A549 (cell line): ENCODE results near the gene POLE4. TPM values are rescaled to one million over a fixed set of nuclear protein-coding genes. Genes with fewer than 3 reads are reported as not detected.

Source experiments
- ATAC-seq, 2 experiments: fragments of 200-7000 bp in 1 of 2; fragments of >200 bp in 1 of 2; cut with Nextera tagmentation in 1 of 2; cut with Tn5 transposase in 1 of 2; 3 replicates each; pipeline versions ENCODE4 v1.8.0 to v1.9.1; 2018 to 2020; ENCODE audit warnings: mild to moderate bottlenecking in 1 of 2, moderate library complexity in 1 of 2
- CTCF ChIA-PET: fragments of 300-600 bp; sonication (Branson Sonifier 250); formaldehyde crosslinking; extraction: SDS; loops from one replicate; lab custom pipeline; 2021; ENCODE audit warnings: antibody characterized with exemption, inconsistent platforms; lab: Yijun Ruan, JAX
- POLR2A ChIA-PET: fragments of 350-600 bp; formaldehyde crosslinking; extraction: SDS; loops from one replicate; lab custom pipeline; 2021; ENCODE audit warnings: antibody characterized with exemption, inconsistent platforms; lab: Yijun Ruan, JAX
- DNase-seq, 2 experiments: peaks; one replicate each; pipeline versions ENCODE4 v3.0.0 to v3.0.0-alpha.2; 2011 to 2016; ENCODE audit warnings: low read depth in 1 of 2, low spot score in 1 of 2
- FAIRE-seq: peaks from 2 replicates; lab custom pipeline; 2011; peaks lifted over from hg19 to GRCh38; lab: Jason Lieb, UNC
- H3K27ac ChIP-seq, 2 experiments: fragments of >200 bp; sonication (Bioruptor Twin); formaldehyde crosslinking; 3 replicates each; pipeline ENCODE4 v1.5.1; 2016 to 2017
- H3K4me1 ChIP-seq: fragments of >200 bp; sonication (Bioruptor Twin); formaldehyde crosslinking; 3 replicates; pipeline ENCODE4 v1.6.1; 2016
- H3K4me2 ChIP-seq: fragments of >200 bp; sonication (Bioruptor Twin); formaldehyde crosslinking; 3 replicates; pipeline ENCODE4 v1.6.1; 2016
- H3K4me3 ChIP-seq: fragments of >200 bp; sonication (Bioruptor Twin); formaldehyde crosslinking; 3 replicates; pipeline ENCODE4 v1.5.1; 2016
- H3K9me3 ChIP-seq: fragments of >200 bp; sonication (Bioruptor Twin); formaldehyde crosslinking; 3 replicates; pipeline ENCODE4 v1.6.1; 2016
- BHLHE40 ChIP-seq: IDR thresholded peaks from 2 replicates; pipeline ENCODE4 v1.6.1; 2012; ENCODE audit warnings: low read depth, low read length, inconsistent platforms
- FOSB ChIP-seq: fragments of 250-450 bp; sonication (Bioruptor Pico); IDR thresholded peaks from 2 replicates; pipeline ENCODE4 v1.5.0; 2020; ENCODE audit warnings: mild to moderate bottlenecking, moderate library complexity
- GATA3 ChIP-seq: IDR thresholded peaks from 2 replicates; pipeline ENCODE4 v1.6.1; 2012; ENCODE audit warnings: borderline replicate concordance
- HOXB5 ChIP-seq: fragments of 250-450 bp; sonication (Bioruptor Pico); IDR thresholded peaks from 2 replicates; pipeline ENCODE4 v1.5.0; 2020; ENCODE audit warnings: mild to moderate bottlenecking, moderate library complexity
- KDM1A ChIP-seq: fragments of 200-600 bp; sonication (generic); IDR thresholded peaks from 2 replicates; pipeline ENCODE4 v1.6.1; 2016; ENCODE audit warnings: low read depth, mild to moderate bottlenecking
- MAFK ChIP-seq: fragments of 450-650 bp; IDR thresholded peaks from 2 replicates; pipeline ENCODE4 v1.6.1; 2014; ENCODE audit not compliant: partially characterized antibody
- RAD21 ChIP-seq, 2 experiments: fragments of >200 bp in 1 of 2; sonication (Bioruptor Twin) in 1 of 2; formaldehyde crosslinking in 1 of 2; IDR thresholded peaks in 1 of 2; conservative IDR thresholded peaks in 1 of 2; 2 replicates in 1 of 2; 3 replicates in 1 of 2; pipeline ENCODE4 v1.6.1; 2012 to 2018; ENCODE audit warnings: inconsistent platforms in 1 of 2
- RARB ChIP-seq: fragments of 250-450 bp; sonication (Bioruptor Pico); IDR thresholded peaks from 2 replicates; pipeline ENCODE4 v1.8.0; 2021; ENCODE audit warnings: mild to moderate bottlenecking, moderate library complexity
- SMC3 ChIP-seq: fragments of >200 bp; sonication (Bioruptor Twin); formaldehyde crosslinking; IDR thresholded peaks from 3 replicates; pipeline ENCODE4 v1.6.1; 2018; ENCODE audit warnings: inconsistent platforms
- TP53 ChIP-seq: fragments of 250-450 bp; sonication (Bioruptor Pico); IDR thresholded peaks from 2 replicates; pipeline ENCODE4 v1.5.0; 2021; ENCODE audit warnings: mild to moderate bottlenecking, moderate library complexity
- WGBS: methylation state at CpG from one replicate; pipeline ENCODE4 v1.1.6; 2017; ENCODE audit errors: missing lambda C conversion rate; 5-methylcytosine and 5-hydroxymethylcytosine counted together
- polyA plus RNA-seq, 4 experiments: library from polyadenylated mRNA; depleted of rRNA in 3 of 4; stranded (reverse); fragments of >200 nt; fragmentation: RNase III in 1 of 4; extraction: RNeasy Plus Mini Kit Qiagen cat#74134 plus additional on column Dnase treatment in 1 of 4; gene quantifications; 2 replicates in 3 of 4; 3 replicates in 1 of 4; pipeline ENCODE4 v1.2.3, GENCODE V29; 2011 to 2017
- TF ChIP-seq, protein P1 (sequence below): IDR thresholded peaks from 2 replicates; pipeline ENCODE4 v1.6.1; 2012
- TF ChIP-seq, protein P2 (sequence below): IDR thresholded peaks from 2 replicates; pipeline ENCODE4 v1.6.1; 2012; ENCODE audit warnings: low read depth, borderline replicate concordance
- TF ChIP-seq, protein P3 (sequence below): fragments of >200 bp; sonication (Bioruptor Twin); formaldehyde crosslinking; IDR thresholded peaks from 2 replicates; pipeline ENCODE4 v1.6.1; 2016
- TF ChIP-seq, protein P4 (sequence below): fragments of 250-450 bp; sonication (Bioruptor Pico); IDR thresholded peaks from 2 replicates; pipeline ENCODE4 v1.5.0; 2020; ENCODE audit warnings: low read depth, mild to moderate bottlenecking, moderate library complexity
- TF ChIP-seq, protein P5 (sequence below): fragments of >200 bp; sonication (Bioruptor Twin); formaldehyde crosslinking; IDR thresholded peaks from 3 replicates; pipeline ENCODE4 v1.5.1; 2016

POLE4 gene
- polyA plus RNA-seq, 2 of the 4 experiments (the other 2 are of a cell fraction): 88.5 to 90.4 TPM

DNA sequence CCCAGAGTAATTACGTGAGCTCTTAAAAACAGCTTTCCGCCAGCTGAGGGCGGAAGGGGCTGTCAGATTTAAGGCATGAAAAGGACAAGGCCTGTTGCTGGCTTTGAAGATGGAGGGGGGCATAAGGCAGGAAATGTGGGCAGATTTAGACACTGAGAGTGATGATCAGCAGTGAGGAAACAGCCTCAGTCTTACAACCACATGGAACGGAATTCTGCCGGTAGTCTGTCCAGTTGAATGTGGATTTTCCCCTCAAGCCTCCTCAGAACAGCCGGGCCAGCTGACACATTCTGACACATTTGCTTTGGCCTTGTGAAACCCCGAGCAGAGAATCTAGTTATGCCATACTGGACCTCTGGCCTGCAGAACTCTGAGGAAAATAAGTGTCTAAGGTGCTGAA, 16.6 kb downstream of the POLE4 start (continued):
- TF ChIP-seq MAFK (no peak), TP53 (CRISPR knock-in tag) (no peak), RARB (CRISPR knock-in tag) (no peak), KDM1A (no peak)
- TF ChIP-seq, protein P1, sequence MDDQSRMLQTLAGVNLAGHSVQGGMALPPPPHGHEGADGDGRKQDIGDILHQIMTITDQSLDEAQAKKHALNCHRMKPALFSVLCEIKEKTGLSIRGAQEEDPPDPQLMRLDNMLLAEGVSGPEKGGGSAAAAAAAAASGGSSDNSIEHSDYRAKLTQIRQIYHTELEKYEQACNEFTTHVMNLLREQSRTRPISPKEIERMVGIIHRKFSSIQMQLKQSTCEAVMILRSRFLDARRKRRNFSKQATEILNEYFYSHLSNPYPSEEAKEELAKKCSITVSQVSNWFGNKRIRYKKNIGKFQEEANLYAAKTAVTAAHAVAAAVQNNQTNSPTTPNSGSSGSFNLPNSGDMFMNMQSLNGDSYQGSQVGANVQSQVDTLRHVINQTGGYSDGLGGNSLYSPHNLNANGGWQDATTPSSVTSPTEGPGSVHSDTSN: no peak
- TF ChIP-seq, protein P2, sequence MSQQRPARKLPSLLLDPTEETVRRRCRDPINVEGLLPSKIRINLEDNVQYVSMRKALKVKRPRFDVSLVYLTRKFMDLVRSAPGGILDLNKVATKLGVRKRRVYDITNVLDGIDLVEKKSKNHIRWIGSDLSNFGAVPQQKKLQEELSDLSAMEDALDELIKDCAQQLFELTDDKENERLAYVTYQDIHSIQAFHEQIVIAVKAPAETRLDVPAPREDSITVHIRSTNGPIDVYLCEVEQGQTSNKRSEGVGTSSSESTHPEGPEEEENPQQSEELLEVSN: no peak
- TF ChIP-seq, protein P3, sequence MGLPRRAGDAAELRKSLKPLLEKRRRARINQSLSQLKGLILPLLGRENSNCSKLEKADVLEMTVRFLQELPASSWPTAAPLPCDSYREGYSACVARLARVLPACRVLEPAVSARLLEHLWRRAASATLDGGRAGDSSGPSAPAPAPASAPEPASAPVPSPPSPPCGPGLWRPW: no peak

DNA sequence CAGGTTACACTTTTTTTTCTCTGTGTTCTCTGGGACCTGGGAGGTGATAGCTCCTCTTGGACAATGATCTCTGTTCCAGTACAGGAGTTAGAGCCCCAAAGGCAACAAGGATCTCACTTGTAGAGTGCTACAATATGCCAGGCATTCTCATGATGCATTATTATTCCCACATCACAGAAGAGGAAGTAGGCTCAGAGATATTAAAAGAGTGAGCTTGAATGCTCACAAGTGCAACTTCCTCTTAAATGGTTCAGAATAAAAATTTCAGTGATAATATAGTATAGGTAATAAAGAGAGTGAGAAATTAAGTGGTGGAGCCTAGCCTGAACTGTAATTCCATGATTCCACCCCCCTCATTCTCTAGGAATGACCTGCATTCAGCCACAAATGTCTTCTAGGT, 21.4 kb downstream of the POLE4 start:
- ChIA-PET CTCF (interaction anchor here (1.2 to 1.7 kb wide), 5 partner anchors 8 to 60 kb away, joined by 3 to 6 read pairs (median 3); no protein-coding TSS in a partner anchor), POLR2A (no interaction called here)
- DNase-seq: no peak
- Histone ChIP-seq H3K4me2 (no peak overlapping the region), H3K9me3 (no peaks in the 10 kb centered on the region), H3K4me1 (no peaks in the 10 kb centered on the region), H3K4me3 (no peak overlapping the region), H3K27ac (no peak overlapping the region)
- TF ChIP-seq BHLHE40 (no peak), GATA3 (no peak)
- TF ChIP-seq, protein P4, sequence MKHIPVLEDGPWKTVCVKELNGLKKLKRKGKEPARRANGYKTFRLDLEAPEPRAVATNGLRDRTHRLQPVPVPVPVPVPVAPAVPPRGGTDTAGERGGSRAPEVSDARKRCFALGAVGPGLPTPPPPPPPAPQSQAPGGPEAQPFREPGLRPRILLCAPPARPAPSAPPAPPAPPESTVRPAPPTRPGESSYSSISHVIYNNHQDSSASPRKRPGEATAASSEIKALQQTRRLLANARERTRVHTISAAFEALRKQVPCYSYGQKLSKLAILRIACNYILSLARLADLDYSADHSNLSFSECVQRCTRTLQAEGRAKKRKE (CRISPR knock-in tag): no peak
- TF ChIP-seq, protein P5, sequence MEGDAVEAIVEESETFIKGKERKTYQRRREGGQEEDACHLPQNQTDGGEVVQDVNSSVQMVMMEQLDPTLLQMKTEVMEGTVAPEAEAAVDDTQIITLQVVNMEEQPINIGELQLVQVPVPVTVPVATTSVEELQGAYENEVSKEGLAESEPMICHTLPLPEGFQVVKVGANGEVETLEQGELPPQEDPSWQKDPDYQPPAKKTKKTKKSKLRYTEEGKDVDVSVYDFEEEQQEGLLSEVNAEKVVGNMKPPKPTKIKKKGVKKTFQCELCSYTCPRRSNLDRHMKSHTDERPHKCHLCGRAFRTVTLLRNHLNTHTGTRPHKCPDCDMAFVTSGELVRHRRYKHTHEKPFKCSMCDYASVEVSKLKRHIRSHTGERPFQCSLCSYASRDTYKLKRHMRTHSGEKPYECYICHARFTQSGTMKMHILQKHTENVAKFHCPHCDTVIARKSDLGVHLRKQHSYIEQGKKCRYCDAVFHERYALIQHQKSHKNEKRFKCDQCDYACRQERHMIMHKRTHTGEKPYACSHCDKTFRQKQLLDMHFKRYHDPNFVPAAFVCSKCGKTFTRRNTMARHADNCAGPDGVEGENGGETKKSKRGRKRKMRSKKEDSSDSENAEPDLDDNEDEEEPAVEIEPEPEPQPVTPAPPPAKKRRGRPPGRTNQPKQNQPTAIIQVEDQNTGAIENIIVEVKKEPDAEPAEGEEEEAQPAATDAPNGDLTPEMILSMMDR: no peak
- TF ChIP-seq, protein P2: no peak
- FAIRE-seq: no peak
- no peak for ATAC-seq

DNA sequence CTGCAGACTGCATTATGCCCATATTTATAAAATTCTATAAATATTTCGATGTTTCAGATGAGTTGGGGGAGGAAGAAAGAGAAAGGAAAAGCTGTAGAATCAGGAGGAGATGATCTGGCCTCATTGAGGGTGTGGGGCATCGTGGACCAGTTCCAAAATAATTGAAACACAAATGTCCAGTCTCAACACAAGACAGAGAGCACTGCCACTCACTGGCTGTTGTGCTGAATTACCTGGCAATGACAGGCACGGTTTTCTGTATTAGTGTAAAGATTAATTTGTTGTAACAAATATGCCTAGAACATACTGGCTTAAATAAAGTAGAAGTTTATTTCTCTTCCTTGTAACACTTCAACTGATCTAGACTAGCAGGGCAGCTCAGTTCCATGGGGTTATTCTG, 24.1 kb downstream of the POLE4 start:
- FAIRE-seq: no peak
- ChIA-PET CTCF (interaction anchor here (0.8 to 3.1 kb wide), 2 partner anchors 9 to 63 kb away, joined by 3 to 16 read pairs; no protein-coding TSS in a partner anchor), POLR2A (no interaction called here)
- no peaks in the 10 kb centered on the region for H3K4me1 ChIP-seq
- 15% methylated on average over 3 of the region's 3 CpGs for WGBS
- TF ChIP-seq SMC3 (peak; percentile 40), FOSB (CRISPR knock-in tag) (no peak), MAFK (no peak), HOXB5 (CRISPR knock-in tag) (no peak), RAD21 (conservative IDR thresholded peaks at IDR 0.05 in 1 of 2, IDR thresholded peaks at IDR 0.05 in 1 of 2) (peak; percentile 51 to 57)
- TF ChIP-seq, protein P5: peak; percentile 42
- H3K4me3 ChIP-seq: no peak overlapping the region
- no peak overlapping the region for H3K27ac ChIP-seq
- DNase-seq: peak in 1 of 2 experiments; percentile 19
- no peaks in the 10 kb centered on the region for H3K9me3 ChIP-seq
- no peak overlapping the region for H3K4me2 ChIP-seq
- ATAC-seq: peak in 1 of 2 experiments; percentile 58; a peak in 2 of 6 replicates
